HuH-7.5 (cell line): Measurements from ENCODE around the gene NEXN.
"Not testable (repeated sequence)": the region's sequence is repeated elsewhere in the genome, so short reads cannot be mapped to it uniquely, and the experiment has no call there.

Experiments
- DNase-seq: peaks from one replicate; pipeline ENCODE4 v3.0.0; 2011; ENCODE audit warnings: low spot score

The NEXN gene

DNA sequence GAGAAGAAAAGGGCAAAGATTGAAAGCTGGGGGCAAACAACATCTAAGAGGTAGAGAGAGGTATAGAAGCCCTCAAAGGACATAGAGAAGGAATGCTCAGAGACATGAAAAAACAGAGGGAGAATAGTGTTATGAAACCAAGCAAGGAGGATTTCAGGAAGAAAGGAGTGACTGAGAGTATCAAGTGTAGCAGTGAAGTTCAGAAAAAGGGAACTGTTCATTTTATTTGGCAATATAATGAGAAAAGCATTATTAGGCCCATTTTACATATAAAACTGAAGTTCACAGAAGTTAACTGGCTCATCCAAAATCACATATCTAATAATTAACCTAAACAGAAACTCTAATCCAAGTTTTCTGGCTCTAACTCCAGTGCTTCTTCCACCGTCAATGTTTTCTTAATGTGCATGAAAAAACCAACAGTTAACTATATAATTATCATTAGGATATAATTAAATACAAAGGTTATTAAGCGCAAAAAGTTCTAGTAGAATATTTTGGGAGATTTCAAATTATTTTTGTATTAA is 17.7 kb downstream of the NEXN start:
- no peak for DNase-seq

DNA sequence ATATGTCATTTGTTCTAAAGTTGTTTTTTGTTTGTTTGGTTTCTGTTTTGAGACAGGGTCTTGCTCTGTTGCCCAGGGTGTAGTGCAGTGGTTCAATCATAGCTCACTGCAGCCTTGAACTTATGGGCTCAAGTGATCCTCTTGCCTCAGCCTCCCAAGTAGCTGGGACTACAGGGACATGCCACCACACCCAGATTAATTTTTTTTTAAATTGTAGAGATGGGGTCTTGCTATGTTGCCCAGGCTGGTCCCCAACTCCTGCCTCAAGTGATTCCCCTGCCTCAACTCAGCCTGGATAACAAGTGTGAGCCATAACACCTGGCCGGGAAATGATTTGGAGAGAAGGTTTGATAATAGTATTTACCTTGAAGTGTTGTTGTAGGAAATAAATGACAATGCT is 18.2 kb downstream of the NEXN start:
- no peak for DNase-seq

DNA sequence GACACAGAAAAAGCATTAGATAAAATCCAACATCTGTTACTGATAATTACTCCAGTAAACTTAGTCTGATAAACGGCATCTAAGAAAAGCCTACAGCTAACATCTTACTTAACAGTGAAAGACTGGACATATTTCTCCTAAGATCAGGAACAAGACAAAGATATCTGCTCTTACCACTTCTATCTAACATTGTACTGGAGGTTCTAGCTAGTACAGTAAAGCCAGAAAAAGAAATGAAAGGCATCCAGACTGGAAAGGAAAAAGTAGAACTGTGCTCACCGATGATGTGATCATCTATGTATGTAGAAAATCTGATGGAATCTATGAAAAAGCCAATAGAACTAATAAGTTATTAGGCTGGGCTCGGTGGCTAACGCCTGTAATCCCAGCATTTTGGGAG is 21.7 kb downstream of the NEXN start:
- DNase-seq: no peak

DNA sequence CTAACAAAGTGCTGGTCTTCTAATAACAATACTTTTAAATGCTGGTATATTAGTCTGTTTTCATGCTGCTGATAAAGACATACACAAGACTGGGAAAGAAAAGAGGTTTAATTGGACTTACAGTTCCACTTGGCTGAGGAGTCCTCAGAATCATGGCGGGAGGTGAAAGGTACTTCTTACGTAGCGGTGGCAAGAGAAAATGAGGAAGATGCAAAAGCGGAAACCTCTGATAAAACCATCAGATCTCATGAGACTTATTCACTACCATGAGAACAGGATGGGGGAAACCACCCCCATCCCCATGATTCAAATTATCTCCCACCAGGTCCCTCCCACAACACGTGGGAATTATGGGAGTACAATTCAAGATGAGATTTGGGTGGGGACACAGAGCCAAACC is 30.5 kb downstream of the NEXN start:
- DNase-seq: not testable (repeated sequence)

DNA sequence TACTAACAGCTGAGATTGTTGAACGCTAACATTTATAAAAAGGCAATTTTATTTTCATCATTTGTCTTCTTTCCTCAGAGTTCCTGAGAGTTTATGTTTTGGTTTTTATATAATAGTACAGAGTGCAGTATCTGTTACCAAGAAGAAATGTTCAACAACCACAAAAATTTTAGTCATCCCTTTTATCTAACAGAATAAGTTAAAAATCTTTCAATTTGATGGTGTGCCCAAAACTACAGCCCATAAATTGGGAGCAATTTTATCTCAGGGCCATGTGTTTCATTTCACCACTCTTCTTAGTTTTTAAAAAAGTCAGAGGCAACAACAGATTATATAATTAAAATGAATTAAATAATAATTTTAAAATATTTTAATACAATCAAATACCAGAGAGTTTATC is 37.1 kb downstream of the NEXN start:
- DNase-seq: no peak

DNA sequence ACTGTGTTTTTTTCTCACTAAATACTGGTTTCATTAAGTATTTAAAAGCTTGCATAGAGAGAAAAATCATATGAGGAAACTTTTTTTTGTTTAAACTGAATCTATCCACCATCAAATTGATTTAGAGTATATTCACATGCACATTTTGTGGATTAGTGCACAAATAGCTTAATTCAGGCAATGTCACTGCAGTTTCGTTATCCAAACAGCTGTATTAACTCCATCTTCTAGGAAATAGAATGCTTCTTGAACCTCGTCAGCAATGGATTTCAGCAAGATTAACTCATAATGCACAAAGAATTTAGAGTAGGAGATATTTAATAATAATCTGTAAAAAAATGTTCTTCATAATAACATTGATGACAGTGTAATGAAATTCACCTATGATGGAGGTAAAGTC is 37.5 kb downstream of the NEXN start:
- DNase-seq: no peak

DNA sequence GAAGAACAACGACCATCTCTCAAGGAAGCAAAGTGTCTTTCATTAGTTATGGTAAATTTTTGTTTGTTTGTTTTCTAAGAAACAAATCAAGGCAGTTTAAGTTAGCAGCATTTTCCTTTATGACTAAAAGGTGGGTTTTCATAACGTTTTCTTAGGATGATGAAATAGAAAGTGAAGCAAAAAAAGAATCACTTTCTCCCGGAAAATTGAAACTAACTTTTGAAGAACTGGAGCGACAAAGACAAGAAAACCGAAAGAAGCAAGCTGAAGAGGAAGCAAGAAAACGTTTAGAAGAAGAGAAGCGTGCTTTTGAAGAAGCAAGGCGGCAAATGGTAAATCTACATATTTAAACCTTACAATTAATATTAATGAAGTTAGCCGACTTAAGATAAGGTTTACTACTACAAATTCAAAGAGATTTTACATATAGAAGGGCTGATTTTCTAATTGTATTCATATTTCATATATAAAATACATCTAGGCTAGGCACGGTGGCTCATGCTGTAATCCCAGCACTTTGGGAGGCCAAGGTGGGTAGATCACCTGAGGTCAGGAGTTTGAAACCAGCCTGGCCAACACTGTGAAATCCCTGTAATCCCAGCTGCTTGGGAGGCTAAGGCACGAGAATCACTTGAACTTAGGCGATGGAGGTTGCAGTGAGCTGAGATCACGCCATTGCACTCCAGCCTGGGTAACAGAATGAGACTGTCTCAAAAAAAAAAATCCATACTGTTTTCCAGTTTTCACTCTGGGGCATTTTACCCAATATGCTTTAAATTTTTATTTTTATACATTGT is 38.3 kb downstream of the NEXN start:
- no peak for DNase-seq

DNA sequence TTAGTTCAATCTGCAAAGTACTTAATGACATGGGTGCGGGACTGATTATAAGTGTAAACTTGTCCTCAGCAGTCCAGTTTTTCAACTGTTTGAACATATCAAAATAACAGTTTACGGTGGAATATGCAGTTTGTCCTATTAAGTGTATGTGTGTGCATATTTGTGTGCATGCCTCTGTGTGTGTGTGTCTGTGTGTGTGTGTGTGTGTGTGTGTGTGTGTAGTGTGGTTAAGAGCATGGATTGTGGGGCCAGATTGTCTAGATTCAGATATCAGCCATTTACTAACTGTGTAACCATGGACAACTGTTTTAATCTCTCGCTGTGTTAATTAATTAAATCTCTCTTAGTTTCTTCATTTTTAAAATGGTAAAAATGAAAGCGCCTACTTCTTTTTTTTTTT is 39.0 kb downstream of the NEXN start:
- no peak for DNase-seq

DNA sequence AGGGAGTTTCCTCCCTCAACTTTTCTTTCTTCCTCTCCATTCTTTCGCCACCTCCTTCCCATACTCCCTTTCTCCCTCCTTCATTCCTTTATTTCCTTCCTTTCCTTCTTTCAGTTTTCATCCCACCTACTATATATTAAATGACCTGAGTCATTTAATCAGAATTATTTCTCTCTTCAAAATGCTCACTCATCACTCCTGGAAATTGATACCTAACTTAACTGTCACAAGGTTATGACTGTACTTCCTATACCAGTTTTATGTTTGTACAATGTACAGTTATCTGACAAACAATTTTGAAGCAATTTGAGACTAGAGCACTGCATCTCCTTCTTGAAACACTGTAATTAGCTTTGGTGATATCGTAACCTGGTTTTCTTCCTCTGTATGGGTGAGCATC is 41.4 kb downstream of the NEXN start:
- DNase-seq: no peak

DNA sequence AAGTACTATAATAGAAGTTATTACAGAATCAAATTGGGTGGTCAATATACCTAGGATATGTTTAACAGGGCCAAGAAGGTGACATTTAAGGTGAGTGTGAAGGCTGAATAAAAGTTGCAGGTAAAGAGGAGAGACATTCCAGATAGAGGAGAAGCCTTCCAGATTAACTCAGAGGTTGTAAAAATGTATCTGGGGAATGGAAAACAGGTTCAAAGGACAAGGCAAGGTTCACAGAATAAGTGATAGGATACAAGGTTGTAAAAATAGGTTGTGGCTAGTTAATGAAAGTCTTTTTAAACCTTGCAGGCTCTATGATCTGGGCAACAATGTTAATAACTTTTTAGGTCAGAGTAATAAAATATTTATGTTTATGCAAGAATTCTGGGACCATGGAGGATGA is 50.2 kb downstream of the NEXN start:
- DNase-seq: no peak

DNA sequence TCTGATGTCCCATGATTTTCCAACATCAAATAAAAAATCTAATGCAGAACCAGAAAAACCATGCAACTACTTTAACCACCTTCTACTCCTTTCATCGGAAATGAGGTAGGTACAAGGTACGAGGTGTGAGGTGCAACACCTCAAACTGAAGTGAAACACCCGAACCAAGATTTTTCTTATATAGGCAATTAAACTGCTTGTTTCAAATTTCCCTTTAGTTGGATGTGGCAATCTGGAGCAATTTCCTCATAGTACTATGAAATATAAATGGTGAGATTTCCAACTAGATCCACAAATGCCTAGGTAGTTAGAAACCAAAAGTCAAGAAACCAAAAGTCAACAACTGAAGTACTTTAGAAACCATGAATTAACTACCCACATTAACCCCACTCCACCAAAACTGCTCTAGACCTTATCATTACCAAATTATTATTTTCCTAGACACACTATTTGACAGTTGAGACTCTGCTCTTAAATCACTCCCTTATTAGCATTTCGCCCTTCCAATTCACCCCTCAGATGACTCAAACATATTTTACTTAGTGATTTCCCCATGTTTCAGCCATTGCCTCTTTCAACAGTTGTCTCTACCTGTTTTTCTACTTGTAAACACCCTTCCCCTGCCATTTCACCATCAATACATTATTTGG is 52.6 kb downstream of the NEXN start:
- no peak for DNase-seq

DNA sequence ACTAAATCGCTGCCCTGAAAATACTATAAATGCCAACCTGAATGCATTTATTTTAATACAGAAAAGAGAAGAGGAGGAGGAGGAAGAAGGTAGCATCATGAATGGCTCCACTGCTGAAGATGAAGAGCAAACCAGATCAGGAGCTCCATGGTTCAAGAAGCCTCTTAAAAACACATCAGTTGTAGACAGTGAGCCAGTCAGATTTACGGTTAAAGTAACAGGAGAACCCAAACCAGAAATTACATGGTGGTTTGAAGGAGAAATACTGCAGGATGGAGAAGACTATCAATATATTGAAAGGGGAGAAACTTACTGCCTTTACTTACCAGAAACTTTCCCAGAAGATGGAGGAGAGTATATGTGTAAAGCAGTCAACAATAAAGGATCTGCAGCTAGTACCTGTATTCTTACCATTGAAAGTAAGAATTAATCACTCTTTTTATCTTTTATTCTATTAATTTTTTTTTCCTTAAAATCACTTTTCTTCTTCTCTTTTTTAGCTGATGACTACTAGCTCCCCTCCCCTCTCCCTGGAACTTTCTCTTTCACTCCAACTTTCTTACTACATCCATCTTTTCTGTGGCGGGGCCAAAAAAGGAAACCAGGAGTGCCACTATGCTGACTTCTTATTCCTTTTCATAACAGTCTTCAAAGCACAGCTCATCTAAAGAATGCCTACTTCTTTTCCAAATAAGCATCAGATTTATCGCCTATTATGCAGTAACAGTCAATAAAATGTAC is 54.1 kb downstream of the NEXN start:
- no peak for DNase-seq

DNA sequence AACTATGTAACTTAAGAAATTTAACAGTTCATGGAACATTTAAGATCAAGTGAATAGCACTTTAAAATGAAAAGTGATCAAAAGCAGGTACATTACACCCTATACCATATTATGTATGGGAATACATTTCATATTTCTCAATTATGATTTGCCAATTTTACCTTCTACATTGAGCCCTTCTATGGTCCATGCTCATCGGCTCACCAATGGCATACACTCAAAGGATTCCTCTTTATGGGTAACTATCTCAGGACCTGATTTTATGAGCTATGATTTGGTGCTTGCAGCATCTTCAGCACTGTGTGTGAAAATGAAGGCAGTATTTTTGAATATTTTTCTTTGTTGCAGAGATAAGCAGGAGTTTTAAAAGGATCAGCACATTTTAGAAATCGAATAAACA is 56.9 kb downstream of the NEXN start:
- DNase-seq: no peak

DNA sequence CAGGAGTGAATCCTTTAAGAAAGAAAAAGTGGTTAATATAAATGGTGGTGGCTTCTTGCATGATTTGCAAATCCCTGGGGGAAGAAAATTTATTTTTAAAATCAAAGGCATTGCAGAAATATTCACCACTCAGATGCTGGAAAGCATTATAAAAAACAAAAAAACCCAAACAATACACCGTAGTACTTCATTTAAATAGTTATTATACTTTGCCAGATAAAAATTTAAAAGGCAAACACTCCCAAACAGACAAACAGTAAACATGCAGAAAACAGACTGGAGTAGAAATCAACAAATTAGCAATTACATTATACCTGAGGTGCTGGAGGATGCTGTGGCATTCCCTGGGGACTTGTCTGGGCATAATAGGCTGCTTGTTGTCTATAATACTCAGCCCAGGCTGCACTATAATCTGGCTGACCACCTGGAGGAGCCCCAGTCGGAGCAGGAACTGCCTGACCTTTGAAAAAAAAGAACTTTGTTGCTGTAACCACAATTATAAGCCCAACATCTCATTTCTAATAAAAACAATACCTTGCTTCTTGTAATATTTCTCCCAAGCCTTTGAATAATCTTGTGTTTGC is 60.5 kb downstream of the NEXN start:
- no peak for DNase-seq

DNA sequence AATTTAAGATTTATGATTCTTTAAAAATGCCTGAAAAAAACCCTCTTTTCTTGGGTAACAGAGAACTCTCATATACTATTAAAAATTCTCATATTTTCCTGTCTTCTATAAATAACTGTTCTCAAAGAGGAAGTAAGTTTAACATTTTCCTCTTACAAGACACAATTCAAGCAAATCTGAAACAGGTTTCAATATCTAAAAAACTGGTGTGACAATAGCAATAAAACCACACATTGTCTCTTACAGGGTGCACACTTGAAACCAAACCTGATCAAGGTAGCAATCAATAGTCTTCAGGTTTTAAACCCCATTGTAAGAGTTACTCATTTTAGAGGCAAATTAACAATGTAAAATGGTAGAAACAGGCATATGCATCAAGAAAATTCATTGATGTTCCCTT is 62.4 kb downstream of the NEXN start:
- DNase-seq: no peak

DNA sequence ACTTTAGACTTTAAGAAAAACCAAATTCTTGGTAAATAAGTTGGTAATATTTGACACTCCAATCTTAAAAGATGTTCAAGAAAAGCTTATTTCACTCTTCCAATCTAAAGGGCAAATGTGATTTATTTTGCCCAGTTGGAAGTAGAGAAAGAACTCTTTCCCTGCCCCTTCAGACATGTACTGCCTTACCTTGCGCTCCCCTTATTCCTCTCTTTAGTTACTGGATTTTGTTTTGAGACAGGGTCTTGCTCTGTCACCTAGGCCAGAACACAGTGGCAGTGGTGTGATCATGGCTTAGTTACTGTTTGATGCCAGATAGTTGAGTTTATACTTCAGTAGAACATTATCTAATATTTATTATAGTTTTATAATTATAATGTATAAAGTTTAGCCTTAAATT is 62.9 kb downstream of the NEXN start:
- no peak for DNase-seq

DNA sequence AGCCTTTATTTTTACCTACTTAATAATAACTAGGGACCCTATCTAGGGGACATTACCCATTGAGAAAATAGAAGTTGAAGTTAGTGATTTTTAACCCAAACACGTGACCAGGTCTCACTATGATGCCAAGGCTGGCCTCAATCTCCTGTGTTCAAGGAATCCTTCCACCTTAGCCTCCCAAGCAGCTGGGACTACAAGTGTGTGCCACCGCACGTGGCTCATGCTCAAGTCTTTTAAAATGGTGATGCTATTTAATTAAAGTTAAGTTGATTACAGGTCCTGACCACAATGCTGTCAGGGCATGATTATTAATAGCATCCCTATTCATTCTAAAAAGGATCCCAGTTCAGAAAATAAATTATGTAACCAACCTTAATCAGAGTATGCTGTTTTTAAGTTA is 65.5 kb downstream of the NEXN start:
- no peak for DNase-seq

DNA sequence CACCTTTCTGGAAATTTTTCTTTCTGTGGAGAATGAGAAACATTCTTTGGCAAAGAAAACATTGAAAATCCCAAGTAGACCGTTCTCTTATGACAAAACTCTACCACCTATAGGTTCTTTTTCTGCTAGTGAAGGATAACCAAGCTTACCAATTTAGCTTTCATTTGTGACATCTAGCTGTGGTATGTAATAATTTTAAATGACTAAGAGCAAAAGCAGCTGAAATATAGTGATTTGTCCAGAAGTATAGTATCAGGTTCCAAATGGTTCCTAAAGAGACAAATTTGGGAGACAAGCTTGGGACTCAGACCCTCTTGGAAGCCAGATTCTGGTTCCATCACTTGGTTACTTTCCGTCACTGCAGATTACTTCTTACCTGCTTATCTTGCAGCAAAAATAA is 66.1 kb downstream of the NEXN start:
- DNase-seq: no peak

DNA sequence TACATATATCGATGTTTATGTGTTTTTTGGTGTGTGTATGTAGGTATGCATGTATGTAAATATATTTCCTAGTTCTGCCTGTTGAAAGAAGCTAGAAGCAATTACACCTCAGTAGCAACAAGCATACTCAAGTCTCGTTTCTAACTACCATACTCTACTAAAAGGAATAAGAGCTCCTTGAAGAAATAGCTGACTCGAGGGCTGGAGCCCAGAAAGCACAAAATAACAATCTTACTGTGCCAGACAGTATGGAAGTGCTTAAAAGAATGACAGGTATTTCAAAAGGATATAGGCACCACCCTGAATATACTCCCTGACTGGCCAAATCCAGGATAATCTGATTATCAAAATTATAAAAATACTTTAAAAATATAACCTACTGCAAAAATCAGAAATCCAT is 67.3 kb downstream of the NEXN start:
- DNase-seq: no peak

DNA sequence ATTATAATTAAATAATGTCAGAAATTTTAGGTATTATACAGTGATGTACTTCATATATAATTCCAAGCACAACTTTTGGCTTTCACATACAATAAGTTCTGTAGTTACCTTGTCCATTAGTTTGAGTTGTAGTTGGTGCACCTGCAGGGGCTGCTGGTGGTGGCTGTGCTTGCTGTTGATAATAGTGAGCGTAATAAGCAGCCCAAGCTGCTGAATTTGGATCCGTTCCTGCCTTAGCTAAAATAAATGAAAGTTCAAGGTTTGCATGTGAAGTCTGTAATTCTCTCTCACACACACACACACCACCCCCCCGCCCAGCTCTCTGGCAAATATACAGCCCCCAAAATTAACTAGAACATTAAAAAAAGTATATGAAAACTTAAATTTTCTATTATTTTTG is 68.0 kb downstream of the NEXN start:
- DNase-seq: no peak

DNA sequence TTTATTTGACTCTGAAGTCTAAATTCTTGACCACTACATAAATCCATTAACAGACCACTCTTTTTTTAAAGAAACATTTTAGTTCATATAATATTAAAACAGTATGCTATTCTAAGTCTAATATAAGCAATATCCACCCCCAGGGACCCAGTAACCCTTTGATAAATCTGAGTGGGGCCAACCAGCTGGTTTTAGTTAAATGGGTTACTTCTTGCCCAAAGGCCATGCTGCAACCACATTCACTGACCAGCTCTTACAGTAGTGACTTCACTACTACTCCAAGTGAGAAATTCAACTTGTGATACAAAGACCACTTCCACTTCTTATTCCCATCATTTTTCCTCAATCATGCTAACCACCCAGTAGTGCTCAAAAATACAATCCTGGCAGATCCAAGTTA is 70.0 kb downstream of the NEXN start:
- no peak for DNase-seq

DNA sequence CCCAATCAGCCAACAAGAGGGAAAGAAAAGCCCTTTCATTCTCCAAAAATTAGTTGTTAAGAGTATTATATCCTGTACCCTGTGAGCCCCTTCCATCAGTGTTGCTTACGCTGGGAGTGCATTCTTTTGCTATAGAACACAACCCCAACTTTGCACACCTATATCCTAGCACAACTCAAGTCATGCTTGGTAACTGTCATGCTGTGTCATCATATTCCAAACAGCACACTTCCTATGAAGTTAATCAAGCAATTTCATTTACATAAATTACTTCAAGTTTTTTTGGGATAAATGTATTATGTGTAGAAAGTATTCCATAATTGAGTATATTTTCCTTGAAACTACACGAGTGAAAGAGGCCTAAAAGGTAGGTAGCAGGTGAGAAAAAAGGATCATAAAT is 70.4 kb downstream of the NEXN start:
- DNase-seq: no peak

DNA sequence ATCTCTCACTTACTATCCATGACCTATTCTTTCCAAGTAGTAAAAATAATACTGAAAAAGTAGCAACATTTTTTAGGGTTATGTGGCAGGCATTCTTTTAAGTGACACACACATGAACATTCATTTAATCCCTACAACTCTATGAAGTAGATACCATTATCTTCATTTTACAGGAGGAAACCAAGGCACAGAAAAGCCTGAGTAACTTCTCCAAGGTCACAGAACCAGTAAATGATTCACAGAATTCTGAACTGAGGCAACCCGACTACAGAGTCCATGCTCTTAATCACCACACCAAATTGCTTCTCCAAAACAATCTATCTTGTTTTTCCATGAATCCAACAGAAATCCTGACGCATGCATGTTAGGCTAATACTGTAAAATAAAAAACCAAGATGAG is 73.0 kb downstream of the NEXN start:
- DNase-seq: no peak
